Ovary (tissue), 3 donors: Measurements from ENCODE around the gene RTL3.

ENCODE experiments used
- CTCF ChIP-seq, 3 donors: fragments of 450-650 bp in 2 of 3; fragments of 200-600 bp in 1 of 3; IDR thresholded peaks; one replicate each; pipeline versions ENCODE4 v1.5.1 to v1.8.0; 2016 to 2022; ENCODE audit warnings: antibody characterized with exemption in 3 of 3, mild to moderate bottlenecking in 1 of 3
- POLR2A ChIP-seq: fragments of 450-650 bp; IDR thresholded peaks from one replicate; pipeline ENCODE4 v1.6.1; 2017; ENCODE audit warnings: antibody characterized with exemption, mild to moderate bottlenecking, moderate library complexity
- donor health status: DM: no; HTN: no; CAD: no.

GRCh38 chrX:78687586-78687985, 28.5 kb upstream of the RTL3 start:
- TF ChIP-seq POLR2A = no peak
- TF ChIP-seq CTCF (IDR thresholded peaks at IDR 0.05) = no peak
